GM23338 (cell line): Measurements from ENCODE around the gene GSTP1. TPM values are rescaled to one million over a fixed set of nuclear protein-coding genes. Genes with fewer than 3 reads are reported as not detected.

Experiments used
- ATAC-seq: fragments of 200-7000 bp; cut with Tn5 transposase; 3 replicates; pipeline ENCODE4 v1.9.1; 2020
- DNase-seq: peaks from one replicate; pipeline ENCODE4 v3.0.0-alpha.2; 2015; ENCODE audit warnings: low spot score
- H2AFZ ChIP-seq: fragments of 200-600 bp; sonication (generic); 2 replicates; pipeline ENCODE4 v1.8.0; 2016; ENCODE audit warnings: antibody characterized with exemption, mild to moderate bottlenecking, moderate library complexity
- H3F3A ChIP-seq: fragments of 200-600 bp; sonication (generic); replicated peaks from 2 replicates; pipeline ENCODE4 v1.8.0; 2017; ENCODE audit warnings: antibody characterized with exemption, mixed run types, low read depth
- H3K27ac ChIP-seq: fragments of 200-600 bp; sonication (generic); 2 replicates; pipeline ENCODE4 v1.6.1; 2016; ENCODE audit warnings: low read depth
- H3K27me3 ChIP-seq: fragments of 200-600 bp; sonication (generic); 2 replicates; pipeline ENCODE4 v1.8.0; 2016; ENCODE audit warnings: mild to moderate bottlenecking, mixed run types, moderate library complexity; ENCODE audit not compliant: insufficient read depth
- H3K36me3 ChIP-seq: fragments of 200-600 bp; sonication (generic); 2 replicates; pipeline ENCODE4 v1.8.0; 2016; ENCODE audit warnings: mild to moderate bottlenecking; ENCODE audit not compliant: insufficient read depth
- H3K4me1 ChIP-seq: fragments of 200-600 bp; sonication (generic); 2 replicates; pipeline ENCODE4 v1.8.0; 2016; ENCODE audit warnings: mild to moderate bottlenecking, moderate library complexity; ENCODE audit not compliant: insufficient read depth
- H3K4me2 ChIP-seq: fragments of 200-600 bp; sonication (generic); 2 replicates; pipeline ENCODE4 v1.7.1; 2017; ENCODE audit warnings: mixed run types
- H3K4me3 ChIP-seq: fragments of 200-600 bp; sonication (generic); 2 replicates; pipeline ENCODE4 v1.6.1; 2016; ENCODE audit warnings: mixed run types
- H3K79me2 ChIP-seq: fragments of 200-600 bp; sonication (generic); replicated peaks from 2 replicates; pipeline ENCODE4 v1.8.0; 2017; ENCODE audit warnings: mild to moderate bottlenecking; ENCODE audit not compliant: insufficient read depth
- H3K9me2 ChIP-seq: fragments of 200-600 bp; sonication (generic); 2 replicates; pipeline ENCODE4 v1.8.0; 2017; ENCODE audit not compliant: insufficient read depth
- H4K20me1 ChIP-seq: fragments of 200-600 bp; sonication (generic); replicated peaks from 2 replicates; pipeline ENCODE4 v1.8.0; 2017; ENCODE audit warnings: mild to moderate bottlenecking; ENCODE audit not compliant: insufficient read depth
- H3K27ac Mint-ChIP-seq: 2 replicates; pipeline ENCODE4 v1.8.0; 2020; ENCODE audit warnings: inconsistent platforms, mild to moderate bottlenecking, moderate library complexity, mixed read lengths
- H3K27me3 Mint-ChIP-seq: 3 replicates; pipeline ENCODE4 v1.8.0; 2022; ENCODE audit warnings: low read depth, mild to moderate bottlenecking, moderate library complexity, mixed read lengths, inconsistent platforms; ENCODE audit not compliant: insufficient read depth, poor library complexity
- H3K36me3 Mint-ChIP-seq: 3 replicates; pipeline ENCODE4 v1.8.0; 2021; ENCODE audit warnings: low read depth, mild to moderate bottlenecking, inconsistent platforms, moderate library complexity, mixed read lengths
- H3K4me1 Mint-ChIP-seq: 3 replicates; pipeline ENCODE4 v1.8.0; 2020; ENCODE audit warnings: mild to moderate bottlenecking, inconsistent platforms, mixed read lengths
- H3K4me3 Mint-ChIP-seq: 3 replicates; pipeline ENCODE4 v1.8.0; 2021; ENCODE audit warnings: moderate library complexity, mild to moderate bottlenecking, inconsistent platforms, mixed read lengths
- H3K9me3 Mint-ChIP-seq: 3 replicates; pipeline ENCODE4 v1.8.0; 2020; ENCODE audit warnings: moderate library complexity, mild to moderate bottlenecking, inconsistent platforms, mixed read lengths
- CREB1 ChIP-seq: fragments of 250-450 bp; sonication (Bioruptor Pico); IDR thresholded peaks from 2 replicates; pipeline ENCODE4 v1.5.0; 2020; ENCODE audit warnings: low read depth, mild to moderate bottlenecking, moderate library complexity
- ETS1 ChIP-seq: IDR thresholded peaks from 2 replicates; pipeline ENCODE4 v1.6.1; 2016; ENCODE audit warnings: antibody characterized with exemption
- EZH2 ChIP-seq: fragments of 200-600 bp; sonication (generic); IDR thresholded peaks from one replicate; pipeline ENCODE4 v1.8.0; 2017; ENCODE audit warnings: antibody characterized with exemption, mild to moderate bottlenecking, low read depth; ENCODE audit not compliant: unreplicated experiment
- EZH2phosphoT487 ChIP-seq: fragments of 200-600 bp; sonication (generic); IDR thresholded peaks from one replicate; pipeline ENCODE4 v1.8.1; 2018; ENCODE audit warnings: antibody characterized with exemption; ENCODE audit not compliant: unreplicated experiment
- JUNB ChIP-seq: IDR thresholded peaks from one replicate; pipeline ENCODE4 v1.6.1; 2016; ENCODE audit warnings: antibody characterized with exemption; ENCODE audit not compliant: unreplicated experiment
- NANOG ChIP-seq: IDR thresholded peaks from 2 replicates; pipeline ENCODE4 v1.6.1; 2016; ENCODE audit warnings: antibody characterized with exemption, borderline replicate concordance
- POLR2AphosphoS5 ChIP-seq: IDR thresholded peaks from 2 replicates; pipeline ENCODE4 v1.6.1; 2016; ENCODE audit warnings: antibody characterized with exemption, low read depth
- STAT1 ChIP-seq: IDR thresholded peaks from one replicate; pipeline ENCODE4 v1.6.1; 2016; ENCODE audit warnings: antibody characterized with exemption; ENCODE audit not compliant: unreplicated experiment
- ZNF114 ChIP-seq: fragments of 250-450 bp; sonication (Bioruptor Pico); IDR thresholded peaks from 2 replicates; pipeline ENCODE4 v1.5.0; 2020; ENCODE audit warnings: mild to moderate bottlenecking, moderate library complexity
- polyA plus RNA-seq: library from polyadenylated mRNA; unstranded; fragments of >200 nt; fragmentation: Nextera tagmentation; extraction: Ambion mirVana; gene quantifications from 2 replicates; pipeline ENCODE4 v1.2.1, GENCODE V29; 2016
- total RNA-seq: library from RNA; depleted of rRNA; stranded (reverse); fragments of >200 nt; shearing (Covaris generic); gene quantifications from 2 replicates; pipeline ENCODE4 v1.2.3, GENCODE V29; 2014
- TF ChIP-seq, protein P1 (sequence below): IDR thresholded peaks from one replicate; pipeline ENCODE4 v1.6.1; 2018; ENCODE audit warnings: antibody characterized with exemption; ENCODE audit not compliant: unreplicated experiment
- TF ChIP-seq, protein P2 (sequence below), 2 experiments: fragments of 200-600 bp in 1 of 2; sonication (generic) in 1 of 2; conservative IDR thresholded peaks; 2 replicates each; pipeline versions ENCODE4 v1.5.1 to v1.6.1; 2016 to 2017; ENCODE audit warnings: antibody characterized with exemption in 2 of 2, low read depth in 2 of 2, mild to moderate bottlenecking in 2 of 2, moderate library complexity in 1 of 2
- TF ChIP-seq, protein P3 (sequence below): fragments of 250-450 bp; sonication (Bioruptor Pico); IDR thresholded peaks from 2 replicates; pipeline ENCODE4 v1.5.0; 2020; ENCODE audit warnings: mild to moderate bottlenecking, moderate library complexity

The GSTP1 gene
- total and polyA plus RNA-seq, 2 experiments from 2014 or later: 1,776 to 1,881 TPM

DNA sequence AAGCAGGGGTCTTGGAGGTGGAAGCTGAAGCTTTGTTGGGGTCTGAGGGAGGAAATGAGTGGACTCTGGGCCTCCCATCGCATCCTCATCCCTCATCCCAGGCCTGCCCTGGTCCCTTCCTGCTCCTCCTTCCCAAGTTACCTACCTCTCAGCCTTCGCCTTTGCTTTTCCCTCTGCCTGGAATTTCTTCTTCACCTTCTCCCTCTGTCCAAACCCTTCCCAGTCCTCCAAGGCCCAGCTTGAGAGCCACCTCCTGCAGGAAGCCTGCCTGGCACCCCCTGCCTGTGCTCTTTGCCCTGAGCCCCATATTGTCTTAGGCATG is 48.2 kb downstream of the GSTP1 start:
- no peak overlapping the region for H3K27ac ChIP-seq
- Mint-ChIP-seq H3K36me3 (peaks cover under 1% of the 10 kb centered on the region), H3K4me1 (peaks cover 20% of the 10 kb centered on the region; the same call in 2 of the 3 replicates), H3K9me3 (no peaks in the 10 kb centered on the region; the same call in 1 of the 3 replicates), H3K27ac (no peak overlapping the region), H3K27me3 (peaks cover 26% of the 10 kb centered on the region), H3K4me3 (no peak overlapping the region; the same call in 2 of the 3 replicates)
- no peaks in the 10 kb centered on the region for H3K79me2 ChIP-seq
- TF ChIP-seq ZNF114 (CRISPR knock-in tag): no peak
- TF ChIP-seq EZH2phosphoT487: no peak
- TF ChIP-seq NANOG: no peak
- TF ChIP-seq CREB1: no peak
- TF ChIP-seq JUNB: no peak
- TF ChIP-seq EZH2: no peak
- no peak for TF ChIP-seq STAT1
- TF ChIP-seq, protein P1, sequence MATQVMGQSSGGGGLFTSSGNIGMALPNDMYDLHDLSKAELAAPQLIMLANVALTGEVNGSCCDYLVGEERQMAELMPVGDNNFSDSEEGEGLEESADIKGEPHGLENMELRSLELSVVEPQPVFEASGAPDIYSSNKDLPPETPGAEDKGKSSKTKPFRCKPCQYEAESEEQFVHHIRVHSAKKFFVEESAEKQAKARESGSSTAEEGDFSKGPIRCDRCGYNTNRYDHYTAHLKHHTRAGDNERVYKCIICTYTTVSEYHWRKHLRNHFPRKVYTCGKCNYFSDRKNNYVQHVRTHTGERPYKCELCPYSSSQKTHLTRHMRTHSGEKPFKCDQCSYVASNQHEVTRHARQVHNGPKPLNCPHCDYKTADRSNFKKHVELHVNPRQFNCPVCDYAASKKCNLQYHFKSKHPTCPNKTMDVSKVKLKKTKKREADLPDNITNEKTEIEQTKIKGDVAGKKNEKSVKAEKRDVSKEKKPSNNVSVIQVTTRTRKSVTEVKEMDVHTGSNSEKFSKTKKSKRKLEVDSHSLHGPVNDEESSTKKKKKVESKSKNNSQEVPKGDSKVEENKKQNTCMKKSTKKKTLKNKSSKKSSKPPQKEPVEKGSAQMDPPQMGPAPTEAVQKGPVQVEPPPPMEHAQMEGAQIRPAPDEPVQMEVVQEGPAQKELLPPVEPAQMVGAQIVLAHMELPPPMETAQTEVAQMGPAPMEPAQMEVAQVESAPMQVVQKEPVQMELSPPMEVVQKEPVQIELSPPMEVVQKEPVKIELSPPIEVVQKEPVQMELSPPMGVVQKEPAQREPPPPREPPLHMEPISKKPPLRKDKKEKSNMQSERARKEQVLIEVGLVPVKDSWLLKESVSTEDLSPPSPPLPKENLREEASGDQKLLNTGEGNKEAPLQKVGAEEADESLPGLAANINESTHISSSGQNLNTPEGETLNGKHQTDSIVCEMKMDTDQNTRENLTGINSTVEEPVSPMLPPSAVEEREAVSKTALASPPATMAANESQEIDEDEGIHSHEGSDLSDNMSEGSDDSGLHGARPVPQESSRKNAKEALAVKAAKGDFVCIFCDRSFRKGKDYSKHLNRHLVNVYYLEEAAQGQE: no peak
- no peak for TF ChIP-seq ETS1
- TF ChIP-seq, protein P2, sequence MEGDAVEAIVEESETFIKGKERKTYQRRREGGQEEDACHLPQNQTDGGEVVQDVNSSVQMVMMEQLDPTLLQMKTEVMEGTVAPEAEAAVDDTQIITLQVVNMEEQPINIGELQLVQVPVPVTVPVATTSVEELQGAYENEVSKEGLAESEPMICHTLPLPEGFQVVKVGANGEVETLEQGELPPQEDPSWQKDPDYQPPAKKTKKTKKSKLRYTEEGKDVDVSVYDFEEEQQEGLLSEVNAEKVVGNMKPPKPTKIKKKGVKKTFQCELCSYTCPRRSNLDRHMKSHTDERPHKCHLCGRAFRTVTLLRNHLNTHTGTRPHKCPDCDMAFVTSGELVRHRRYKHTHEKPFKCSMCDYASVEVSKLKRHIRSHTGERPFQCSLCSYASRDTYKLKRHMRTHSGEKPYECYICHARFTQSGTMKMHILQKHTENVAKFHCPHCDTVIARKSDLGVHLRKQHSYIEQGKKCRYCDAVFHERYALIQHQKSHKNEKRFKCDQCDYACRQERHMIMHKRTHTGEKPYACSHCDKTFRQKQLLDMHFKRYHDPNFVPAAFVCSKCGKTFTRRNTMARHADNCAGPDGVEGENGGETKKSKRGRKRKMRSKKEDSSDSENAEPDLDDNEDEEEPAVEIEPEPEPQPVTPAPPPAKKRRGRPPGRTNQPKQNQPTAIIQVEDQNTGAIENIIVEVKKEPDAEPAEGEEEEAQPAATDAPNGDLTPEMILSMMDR (conservative IDR thresholded peaks at IDR 0.05; ENCODE audit: low read depth in 2 of 2): no peak
- no peak for TF ChIP-seq POLR2AphosphoS5
- TF ChIP-seq, protein P3, sequence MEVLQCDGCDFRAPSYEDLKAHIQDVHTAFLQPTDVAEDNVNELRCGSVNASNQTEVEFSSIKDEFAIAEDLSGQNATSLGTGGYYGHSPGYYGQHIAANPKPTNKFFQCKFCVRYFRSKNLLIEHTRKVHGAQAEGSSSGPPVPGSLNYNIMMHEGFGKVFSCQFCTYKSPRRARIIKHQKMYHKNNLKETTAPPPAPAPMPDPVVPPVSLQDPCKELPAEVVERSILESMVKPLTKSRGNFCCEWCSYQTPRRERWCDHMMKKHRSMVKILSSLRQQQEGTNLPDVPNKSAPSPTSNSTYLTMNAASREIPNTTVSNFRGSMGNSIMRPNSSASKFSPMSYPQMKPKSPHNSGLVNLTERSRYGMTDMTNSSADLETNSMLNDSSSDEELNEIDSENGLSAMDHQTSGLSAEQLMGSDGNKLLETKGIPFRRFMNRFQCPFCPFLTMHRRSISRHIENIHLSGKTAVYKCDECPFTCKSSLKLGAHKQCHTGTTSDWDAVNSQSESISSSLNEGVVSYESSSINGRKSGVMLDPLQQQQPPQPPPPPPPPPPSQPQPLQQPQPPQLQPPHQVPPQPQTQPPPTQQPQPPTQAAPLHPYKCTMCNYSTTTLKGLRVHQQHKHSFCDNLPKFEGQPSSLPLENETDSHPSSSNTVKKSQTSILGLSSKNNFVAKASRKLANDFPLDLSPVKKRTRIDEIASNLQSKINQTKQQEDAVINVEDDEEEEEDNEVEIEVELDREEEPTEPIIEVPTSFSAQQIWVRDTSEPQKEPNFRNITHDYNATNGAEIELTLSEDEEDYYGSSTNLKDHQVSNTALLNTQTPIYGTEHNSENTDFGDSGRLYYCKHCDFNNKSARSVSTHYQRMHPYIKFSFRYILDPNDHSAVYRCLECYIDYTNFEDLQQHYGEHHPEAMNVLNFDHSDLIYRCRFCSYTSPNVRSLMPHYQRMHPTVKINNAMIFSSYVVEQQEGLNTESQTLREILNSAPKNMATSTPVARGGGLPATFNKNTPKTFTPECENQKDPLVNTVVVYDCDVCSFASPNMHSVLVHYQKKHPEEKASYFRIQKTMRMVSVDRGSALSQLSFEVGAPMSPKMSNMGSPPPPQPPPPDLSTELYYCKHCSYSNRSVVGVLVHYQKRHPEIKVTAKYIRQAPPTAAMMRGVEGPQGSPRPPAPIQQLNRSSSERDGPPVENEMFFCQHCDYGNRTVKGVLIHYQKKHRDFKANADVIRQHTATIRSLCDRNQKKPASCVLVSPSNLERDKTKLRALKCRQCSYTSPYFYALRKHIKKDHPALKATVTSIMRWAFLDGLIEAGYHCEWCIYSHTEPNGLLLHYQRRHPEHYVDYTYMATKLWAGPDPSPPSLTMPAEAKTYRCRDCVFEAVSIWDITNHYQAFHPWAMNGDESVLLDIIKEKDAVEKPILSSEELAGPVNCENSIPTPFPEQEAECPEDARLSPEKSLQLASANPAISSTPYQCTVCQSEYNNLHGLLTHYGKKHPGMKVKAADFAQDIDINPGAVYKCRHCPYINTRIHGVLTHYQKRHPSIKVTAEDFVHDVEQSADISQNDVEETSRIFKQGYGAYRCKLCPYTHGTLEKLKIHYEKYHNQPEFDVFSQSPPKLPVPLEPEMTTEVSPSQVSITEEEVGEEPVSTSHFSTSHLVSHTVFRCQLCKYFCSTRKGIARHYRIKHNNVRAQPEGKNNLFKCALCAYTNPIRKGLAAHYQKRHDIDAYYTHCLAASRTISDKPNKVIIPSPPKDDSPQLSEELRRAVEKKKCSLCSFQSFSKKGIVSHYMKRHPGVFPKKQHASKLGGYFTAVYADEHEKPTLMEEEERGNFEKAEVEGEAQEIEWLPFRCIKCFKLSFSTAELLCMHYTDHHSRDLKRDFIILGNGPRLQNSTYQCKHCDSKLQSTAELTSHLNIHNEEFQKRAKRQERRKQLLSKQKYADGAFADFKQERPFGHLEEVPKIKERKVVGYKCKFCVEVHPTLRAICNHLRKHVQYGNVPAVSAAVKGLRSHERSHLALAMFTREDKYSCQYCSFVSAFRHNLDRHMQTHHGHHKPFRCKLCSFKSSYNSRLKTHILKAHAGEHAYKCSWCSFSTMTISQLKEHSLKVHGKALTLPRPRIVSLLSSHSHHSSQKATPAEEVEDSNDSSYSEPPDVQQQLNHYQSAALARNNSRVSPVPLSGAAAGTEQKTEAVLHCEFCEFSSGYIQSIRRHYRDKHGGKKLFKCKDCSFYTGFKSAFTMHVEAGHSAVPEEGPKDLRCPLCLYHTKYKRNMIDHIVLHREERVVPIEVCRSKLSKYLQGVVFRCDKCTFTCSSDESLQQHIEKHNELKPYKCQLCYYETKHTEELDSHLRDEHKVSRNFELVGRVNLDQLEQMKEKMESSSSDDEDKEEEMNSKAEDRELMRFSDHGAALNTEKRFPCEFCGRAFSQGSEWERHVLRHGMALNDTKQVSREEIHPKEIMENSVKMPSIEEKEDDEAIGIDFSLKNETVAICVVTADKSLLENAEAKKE (CRISPR knock-in tag): no peak
- H3K4me2 ChIP-seq: no peak overlapping the region
- H3F3A ChIP-seq: peaks cover 5% of the 10 kb centered on the region; the same call in 1 of the 2 replicates
- peaks cover 10% of the 10 kb centered on the region; the same call in 1 of the 2 replicates for H3K4me1 ChIP-seq
- ATAC-seq: no peak
- H3K4me3 ChIP-seq: no peak overlapping the region
- no peaks in the 10 kb centered on the region for H3K27me3 ChIP-seq
- no peaks in the 10 kb centered on the region for H4K20me1 ChIP-seq
- no peaks in the 10 kb centered on the region for H3K9me2 ChIP-seq
- no peaks in the 10 kb centered on the region for H3K36me3 ChIP-seq
- H2AFZ ChIP-seq: no peak overlapping the region
- no peak for DNase-seq
